Activated naive CD4-positive, alpha-beta T cell (primary cell): Measurements from ENCODE around the gene MYO9A.

Source experiments
- DNase-seq, 4 experiments: peaks; one replicate each; lab custom pipeline; 2025; lab: John Stamatoyannopoulos, UW

MYO9A gene, protein sequence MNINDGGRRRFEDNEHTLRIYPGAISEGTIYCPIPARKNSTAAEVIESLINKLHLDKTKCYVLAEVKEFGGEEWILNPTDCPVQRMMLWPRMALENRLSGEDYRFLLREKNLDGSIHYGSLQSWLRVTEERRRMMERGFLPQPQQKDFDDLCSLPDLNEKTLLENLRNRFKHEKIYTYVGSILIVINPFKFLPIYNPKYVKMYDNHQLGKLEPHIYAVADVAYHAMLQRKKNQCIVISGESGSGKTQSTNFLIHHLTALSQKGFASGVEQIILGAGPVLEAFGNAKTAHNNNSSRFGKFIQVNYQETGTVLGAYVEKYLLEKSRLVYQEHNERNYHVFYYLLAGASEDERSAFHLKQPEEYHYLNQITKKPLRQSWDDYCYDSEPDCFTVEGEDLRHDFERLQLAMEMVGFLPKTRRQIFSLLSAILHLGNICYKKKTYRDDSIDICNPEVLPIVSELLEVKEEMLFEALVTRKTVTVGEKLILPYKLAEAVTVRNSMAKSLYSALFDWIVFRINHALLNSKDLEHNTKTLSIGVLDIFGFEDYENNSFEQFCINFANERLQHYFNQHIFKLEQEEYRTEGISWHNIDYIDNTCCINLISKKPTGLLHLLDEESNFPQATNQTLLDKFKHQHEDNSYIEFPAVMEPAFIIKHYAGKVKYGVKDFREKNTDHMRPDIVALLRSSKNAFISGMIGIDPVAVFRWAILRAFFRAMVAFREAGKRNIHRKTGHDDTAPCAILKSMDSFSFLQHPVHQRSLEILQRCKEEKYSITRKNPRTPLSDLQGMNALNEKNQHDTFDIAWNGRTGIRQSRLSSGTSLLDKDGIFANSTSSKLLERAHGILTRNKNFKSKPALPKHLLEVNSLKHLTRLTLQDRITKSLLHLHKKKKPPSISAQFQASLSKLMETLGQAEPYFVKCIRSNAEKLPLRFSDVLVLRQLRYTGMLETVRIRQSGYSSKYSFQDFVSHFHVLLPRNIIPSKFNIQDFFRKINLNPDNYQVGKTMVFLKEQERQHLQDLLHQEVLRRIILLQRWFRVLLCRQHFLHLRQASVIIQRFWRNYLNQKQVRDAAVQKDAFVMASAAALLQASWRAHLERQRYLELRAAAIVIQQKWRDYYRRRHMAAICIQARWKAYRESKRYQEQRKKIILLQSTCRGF (N-terminal part only)

DNA sequence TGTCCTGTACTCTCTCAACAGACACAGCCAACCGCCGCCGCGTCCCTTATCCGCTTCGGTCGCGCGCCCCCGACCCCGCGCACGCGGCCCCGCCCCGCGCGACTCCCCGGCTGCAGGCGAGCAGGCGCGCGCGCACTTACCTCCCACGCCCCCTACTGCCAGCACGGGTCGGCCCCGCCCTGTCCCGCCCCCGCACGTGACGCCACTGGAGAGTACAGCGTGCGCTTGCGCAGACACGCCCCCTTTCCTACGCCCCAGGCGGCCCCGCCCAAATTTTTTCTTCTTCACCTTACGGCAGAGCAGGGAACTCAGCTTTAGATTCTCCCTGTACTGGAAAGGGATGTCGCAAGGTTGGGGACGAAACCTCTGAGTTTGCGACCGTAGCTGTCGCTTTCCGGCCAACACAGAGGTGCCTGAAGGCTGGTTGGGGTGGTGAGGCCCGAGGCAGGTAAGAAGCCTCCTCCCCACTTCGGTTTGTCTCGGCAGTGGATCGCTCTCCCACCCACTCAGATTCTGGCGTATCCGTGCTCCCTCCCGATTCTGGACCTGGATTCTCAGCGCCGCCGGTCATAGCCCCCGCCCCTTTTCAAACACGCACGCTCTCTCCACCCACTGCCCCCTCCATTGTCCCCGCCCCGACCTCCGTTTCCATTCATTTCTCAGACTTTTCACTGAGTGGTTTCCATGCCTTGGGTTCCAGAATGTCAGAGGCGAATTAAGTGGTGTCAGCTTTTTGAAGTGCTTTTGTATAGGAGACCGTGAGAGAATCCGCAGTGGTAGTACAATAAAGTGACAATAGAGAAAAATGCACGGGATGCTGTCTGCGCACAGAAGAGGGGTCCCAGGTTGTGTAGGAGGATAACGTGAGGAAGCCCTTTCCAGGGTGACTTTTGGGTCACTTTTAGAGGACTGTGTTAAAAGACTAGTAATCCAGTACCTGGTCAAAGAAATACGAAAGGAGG is at the start of gene MYO9A, which contains the start of gene SENP8:
Gene MYO9A (minus strand): TSS at position 134 of the 962 bp plus-strand sequence. CDS start 71,587 bp downstream, outside the sequence.
Gene SENP8 (plus strand): TSS at position 387 of the 962 bp plus-strand sequence. CDS start 21,221 bp downstream, outside the sequence.
- DNase-seq, result peak; percentile 97 to 98 (median 98)

DNA sequence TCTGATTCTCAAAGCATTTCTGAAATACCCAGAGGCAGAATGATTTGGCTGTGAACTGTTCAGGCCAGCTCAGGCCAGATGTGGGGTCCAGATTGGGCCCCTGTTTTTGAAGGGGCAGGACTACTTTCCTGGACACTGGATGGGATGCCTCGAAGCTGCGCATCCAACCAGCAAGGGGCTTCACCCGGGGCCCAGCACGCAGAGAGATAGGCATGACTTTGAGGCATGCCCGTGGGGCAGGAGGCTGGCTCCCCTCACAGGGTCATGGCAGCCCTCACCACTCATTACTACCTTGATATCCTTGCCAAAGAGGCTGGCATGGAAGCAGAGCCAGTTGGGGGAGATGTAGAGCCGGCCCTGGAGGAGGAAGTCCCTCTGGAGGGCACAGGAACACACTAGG is 49.5 kb upstream of the MYO9A start:
- DNase-seq, result no peak

DNA sequence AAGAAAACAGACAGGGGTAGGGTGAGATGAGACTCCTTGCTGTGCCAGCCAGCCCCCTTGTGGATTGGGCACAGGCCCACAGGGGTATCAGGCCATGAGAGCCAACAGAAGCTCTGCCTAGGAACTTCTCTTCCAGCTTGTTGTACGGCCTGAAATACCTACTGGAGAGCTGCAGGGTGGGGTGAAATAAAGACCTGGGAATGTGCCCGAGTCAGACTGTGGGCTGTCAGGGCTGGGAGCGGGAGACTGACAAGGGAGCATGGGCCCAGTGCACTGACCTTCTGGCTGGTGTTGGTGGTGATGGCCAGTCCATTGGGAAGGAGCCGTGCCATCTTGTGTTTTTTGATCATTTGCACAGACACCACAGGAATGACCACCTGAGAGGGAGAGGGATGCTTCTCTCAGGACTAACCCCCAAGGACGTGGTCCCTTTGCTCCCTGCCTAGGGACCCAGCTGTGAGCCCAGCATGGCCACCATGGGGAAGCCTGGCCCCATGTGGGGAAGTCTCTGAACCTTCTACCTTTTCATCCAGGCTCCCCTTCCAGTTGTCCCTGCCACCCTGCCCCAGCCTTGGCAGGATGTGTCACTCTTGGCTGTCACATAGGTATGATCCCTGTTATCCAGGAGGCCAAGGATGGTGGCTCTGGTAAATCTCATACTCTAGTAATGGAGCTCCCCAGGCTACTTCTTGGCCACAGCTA is 48.9 kb upstream of the MYO9A start:
- no peak for DNase-seq

DNA sequence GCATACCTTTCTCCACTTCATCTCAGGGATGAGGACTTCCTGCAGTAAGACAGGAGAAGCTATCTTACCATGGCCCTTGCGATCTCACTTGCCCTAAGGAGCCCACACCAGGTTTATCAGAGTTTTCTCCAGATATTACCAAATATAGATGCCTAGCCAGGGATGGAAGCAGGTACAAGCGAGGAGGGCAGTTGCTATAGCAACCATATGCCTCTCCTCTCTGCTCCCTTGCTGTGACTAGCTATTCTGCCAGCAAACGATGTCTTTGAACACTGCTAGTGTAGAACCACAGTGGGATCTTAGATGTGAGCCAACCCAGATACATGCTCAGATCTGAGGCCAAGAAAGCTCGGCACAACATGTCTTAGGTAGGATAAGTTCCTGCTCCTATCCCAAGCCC is 45.8 kb upstream of the MYO9A start:
- DNase-seq, result no peak

DNA sequence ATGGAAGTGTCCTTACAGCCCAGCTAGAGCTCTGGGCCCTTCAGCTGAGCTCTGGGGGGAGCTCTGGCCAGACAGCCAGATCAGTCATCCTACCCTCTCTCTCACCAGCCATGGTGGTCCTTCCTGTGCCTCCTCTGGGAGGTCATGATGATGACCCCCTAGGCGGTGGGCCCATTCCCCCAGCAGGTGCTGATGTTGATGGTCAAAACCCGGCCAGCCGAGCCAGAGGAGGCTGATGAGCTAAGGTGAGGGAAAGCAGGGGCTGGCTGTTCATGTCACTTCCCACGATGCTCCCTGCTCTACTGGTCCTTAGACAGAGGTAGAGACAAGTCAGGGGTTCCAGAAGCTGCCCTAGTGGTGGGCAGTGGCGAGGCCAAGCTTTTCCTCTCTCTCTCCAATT is 44.6 kb upstream of the MYO9A start:
- DNase-seq, result no peak

DNA sequence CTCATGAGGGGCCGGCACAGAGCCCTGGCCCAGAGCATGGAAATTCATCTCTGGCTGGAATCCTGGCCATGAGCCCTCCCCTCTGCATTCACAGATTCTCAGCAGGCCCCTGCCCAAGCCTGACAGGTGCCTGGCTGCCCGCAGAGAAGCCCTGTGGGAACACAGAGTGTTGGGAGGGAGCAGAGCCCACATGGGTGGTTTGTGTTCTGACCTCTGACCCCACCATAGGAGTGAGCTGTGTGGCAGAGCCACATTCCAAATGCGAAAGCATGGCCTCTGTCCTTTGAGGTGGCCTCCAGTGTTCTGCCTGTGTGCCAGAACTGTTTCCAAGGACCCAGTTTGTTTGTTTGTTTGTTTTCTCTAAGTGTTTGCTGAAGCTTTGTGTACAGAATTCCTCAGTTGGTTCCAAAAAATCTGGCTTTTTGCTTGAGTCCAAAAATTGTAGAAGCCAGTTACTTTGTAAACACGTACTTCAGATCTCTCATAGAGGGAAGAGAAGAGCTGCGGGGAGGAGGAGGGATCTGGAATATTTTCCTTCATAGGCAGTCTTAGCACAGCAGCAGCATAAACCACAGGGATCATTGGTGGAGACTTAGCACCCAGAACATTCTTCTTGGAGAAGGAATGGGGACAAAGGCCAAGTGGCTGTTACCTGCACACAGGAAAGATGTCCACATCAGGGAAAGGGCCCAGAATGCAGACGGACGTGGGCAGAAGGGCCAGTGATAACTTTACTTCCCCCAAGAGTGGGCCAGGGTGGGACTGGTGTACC is 43.6 kb upstream of the MYO9A start:
- no peak for DNase-seq

DNA sequence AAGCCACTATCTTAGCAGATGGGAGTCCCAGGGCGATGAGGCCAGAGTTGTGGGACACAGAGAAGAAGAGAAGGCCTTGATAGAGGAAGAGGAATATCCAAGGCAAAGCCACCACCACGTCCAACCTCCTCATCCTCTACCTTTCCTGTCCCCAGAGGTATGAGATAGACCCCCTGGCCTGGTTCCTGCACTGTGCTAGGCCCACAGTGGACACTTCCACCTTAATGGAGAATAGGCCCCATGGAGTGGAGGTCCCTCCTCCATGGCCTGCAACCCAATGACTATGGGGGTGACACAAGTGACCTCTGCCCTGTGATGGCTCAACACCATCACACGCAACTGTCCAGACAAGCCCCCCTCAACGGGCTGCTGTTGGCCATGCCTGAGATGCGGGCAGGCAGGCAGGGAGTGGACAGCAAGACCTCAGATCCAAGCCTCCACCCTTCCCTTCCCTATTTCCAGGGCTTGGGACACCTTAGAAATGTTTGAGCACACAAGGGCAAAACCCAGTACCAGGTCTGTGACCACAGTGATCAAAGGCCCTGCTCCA is 42.8 kb upstream of the MYO9A start:
- no peak for DNase-seq

DNA sequence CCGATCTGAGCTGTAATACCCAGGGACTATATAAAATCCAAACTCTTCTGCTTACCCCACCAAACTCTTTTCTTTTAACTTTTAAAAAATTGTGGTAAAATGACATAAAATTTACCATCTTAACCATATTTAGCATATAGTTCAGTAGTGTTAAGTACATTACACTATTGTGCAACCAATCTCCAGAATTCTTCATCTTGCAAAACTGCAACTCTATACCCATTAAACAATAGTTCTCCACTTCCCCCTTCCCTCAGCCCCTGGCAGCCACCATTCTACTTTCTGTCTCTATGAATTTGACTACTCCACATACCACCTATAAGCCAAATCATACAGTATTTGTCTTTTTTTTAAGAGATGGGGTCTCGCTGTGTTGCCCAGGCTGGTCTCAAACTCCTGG is 39.0 kb upstream of the MYO9A start:
- no peak for DNase-seq

DNA sequence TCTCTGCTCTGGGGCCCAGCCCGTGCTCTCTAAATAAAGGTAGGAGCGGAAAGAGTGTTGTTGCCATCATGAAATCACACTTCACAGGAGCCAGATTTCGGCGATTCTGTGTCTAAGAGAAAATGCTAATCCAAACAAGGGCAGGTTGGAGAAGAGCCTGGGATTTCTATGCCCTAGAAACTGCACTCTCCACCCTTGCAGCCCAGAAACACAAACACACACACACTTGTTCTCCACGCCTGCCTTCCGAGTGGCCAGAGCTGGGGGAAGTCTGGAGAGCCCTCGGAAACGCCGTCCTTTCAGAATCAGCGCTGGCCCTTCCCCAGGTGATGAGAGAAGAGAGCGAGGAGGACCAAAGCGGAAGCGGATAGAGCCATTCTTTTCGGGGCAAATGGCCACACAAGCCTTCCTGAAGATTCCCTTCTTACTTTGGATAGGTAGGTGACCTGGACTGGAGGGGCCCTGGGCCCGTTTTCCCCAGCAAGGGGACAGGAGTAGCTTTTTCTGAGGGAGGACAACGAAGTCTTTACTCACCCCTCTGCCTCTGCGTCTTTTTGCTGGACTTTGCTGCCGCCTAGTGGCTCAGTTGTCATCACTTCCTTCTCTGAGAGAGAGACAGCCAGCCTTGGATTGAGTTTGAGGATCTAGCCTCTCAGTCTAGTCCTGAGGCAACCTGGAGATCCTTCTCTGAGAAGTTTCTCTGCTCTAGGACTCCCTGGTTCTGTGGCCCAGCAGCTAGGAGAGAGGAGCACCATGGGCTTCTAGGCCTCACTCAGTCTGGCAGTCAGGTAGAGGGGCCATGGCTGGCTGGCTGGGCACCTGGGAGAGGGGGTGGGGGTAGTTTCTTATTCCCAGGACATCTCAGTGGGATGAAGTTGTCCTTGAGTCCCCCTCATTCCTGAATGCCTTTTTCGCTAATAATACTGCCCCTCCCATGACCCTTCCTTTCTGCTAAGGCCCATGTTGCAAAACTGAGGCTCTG is 38.0 kb upstream of the MYO9A start:
- peak; percentile 43 to 73 (median 67) for DNase-seq

DNA sequence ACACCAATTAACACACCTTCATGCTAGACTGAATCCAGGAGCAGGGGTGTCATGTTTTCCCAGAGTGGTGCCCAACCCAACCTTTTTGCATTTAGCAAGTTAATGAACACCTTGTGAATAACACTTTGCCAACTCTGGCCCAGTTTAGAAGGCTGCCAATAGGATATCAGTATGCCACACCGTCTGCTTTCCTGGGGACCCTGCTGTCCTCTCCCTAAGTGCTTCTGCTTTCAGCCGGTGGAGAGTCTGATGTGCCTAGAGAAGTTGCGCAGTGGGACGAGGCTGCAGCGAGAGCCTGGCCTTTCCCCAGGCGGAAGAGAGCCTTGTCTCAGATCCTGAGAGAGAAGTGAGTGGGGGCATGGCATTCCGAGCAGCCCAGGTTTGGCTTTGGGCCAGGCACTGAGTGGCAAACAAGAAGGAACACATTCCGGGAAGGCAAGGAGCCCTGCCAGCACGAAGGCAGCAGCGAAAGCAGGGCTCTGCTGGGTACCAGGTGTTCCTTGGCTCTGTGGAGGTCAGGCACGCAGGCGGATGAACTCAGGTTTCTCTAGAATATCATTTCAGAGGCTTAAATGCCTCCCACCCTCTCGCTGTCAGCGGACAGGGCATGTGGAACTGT is 37.2 kb upstream of the MYO9A start:
- no peak for DNase-seq

DNA sequence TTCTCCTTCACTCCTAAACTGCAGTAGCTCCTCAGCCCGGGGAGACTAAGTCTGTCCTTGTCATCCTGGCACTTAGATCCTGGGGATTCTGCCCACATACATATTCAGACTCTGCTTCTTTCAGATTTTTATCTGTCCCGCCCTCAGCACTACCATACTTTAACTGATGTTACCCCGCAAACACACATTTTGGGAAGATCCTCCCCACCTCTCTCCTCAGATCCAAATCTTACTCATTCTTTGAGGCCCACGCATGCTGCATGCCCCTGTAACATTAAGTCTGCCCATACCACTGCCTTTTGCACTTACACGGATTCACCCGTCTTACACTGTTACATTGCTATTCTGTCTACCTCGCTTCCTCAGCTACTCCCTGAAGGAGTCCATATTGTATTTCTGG is 36.4 kb upstream of the MYO9A start:
- no peak for DNase-seq

DNA sequence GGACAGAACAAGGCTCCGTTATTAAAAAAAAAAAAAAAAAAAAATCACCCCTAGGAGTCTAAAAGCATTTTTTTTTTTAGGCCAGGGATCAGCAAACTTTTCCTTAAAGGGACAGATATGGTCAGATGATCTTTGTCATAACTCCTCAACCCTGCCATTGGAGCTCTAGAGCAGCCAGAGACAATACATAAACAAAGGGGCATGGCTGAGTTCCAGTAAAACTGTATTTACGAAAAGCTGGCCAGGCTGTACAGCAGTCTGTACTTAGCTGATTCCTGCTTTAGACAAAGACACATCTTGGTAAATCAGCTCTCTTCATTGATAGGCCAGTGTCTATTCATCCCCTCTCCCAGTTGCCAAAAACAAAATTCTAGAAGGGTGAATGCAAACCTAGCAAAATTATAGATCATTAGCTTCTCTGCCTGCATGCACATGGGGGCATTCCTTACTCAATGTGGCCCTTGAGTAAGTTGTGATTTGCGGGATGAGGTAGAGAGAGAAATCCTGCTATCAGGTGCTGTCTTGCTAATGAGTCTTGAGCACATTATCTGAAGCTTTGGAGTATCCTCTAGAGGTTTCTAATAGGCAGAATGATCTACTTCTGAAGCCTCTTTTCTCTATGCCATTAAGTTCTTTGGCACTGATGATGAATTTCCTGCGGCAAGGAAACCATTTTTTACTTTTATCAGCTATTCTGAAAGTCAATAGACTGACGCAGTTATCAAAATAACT is 35.5 kb upstream of the MYO9A start:
- DNase-seq, result no peak

DNA sequence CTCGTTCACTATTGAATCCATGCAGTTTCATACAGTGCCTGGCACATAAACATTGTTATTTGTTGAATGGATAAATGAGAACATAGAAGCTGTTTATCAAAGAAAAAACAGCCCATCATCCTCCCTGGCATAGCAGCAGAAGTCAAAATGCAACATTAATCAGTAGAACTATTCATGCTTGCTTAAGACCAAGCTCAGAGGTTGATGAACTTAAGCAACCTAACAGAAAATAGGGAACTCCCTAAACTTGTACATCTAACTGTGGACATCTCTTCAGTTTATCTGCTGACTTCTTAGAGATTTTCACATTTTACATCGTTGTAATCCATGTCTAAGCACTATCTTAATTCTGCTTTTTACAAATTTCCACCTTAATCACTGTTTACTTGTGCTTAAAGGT is 29.5 kb upstream of the MYO9A start:
- no peak for DNase-seq

DNA sequence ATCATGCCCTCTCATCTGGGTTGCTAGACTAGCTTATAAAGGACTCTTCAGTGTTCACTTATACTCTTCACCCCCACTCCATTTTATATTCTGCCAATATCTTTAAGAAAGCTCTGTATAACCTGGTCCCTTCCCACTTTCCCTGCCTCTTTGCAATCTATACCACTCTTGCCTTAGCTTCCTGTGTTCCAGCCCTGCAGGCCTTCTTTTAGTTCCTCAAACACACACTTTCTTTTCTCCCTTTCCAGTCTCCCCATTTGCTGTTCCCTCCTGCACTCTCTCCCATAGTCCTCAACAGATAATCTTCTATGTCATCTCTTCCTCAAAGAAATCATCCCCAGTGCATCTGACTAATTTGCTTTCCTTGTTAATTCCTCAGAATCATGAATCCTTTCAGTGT is 29.0 kb upstream of the MYO9A start:
- no peak for DNase-seq

DNA sequence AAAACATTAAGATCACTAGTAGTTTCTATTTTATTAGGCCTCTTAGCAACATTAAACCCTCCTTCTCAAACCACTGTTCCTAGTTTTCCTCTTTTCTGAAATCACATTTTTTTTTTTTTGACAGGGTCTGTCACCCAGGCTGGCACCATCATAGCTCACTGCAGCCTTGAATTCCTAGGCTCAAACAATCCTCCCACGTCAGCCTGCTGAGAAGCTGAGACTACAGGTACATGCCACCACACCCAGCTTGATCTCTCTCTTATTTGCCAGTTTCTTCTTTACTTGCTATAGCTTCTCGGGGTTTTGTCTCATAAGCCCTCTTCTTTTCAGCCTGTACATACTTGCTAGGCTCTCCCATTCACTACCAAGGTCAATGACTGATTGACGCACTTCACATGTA is 28.3 kb upstream of the MYO9A start:
- no peak for DNase-seq

DNA sequence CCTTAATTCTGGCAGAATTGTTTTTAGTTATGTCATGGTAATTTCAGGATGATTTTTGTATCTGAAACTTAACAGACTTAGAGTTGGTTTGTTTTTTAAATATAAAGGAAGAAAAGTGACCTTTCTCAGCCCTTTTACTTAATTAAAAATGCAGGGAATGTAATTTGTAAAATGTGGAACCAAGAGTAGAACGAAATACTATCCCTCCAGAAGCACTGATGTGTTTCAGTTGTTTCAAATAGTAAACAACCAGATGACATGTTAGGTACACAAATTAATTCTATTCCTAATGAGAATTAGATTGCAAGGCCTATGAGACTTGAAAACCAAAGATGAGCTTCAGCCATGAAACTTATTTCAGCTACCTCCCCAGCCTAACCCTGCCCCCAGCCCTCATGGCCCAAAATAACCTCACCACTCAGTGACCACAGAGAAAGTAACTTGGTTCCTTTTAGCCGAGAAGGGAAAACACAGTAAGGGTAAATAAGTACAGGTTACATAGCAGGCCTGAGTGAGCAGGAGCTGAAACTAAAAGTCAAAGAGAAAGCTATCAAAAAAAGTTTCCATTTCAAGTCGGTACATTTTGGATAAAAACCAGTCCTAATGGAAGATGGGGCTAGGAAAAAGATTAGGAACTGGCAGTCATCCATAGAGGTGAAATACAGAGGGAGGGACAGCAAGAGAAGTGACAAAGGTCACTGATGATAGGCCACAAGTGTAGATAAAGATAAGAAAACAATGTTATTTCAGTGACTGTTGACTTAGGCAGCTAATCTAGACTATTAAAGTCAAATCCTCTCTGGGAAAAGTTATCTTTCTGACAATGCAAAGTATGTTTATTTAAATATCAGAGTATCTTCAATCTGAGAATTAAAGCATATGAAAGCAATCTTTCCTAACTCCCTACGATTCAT is 23.5 kb upstream of the MYO9A start:
- no peak for DNase-seq
